HG03097 (cell line): Measurements from ENCODE around the gene PRMT5.
A peak's percentile ranks its signal among the peaks of the same experiment; 100 is the strongest.
"Not testable (repeated sequence)": the region's sequence is repeated elsewhere in the genome, so short reads cannot be mapped to it uniquely, and the experiment has no call there.

Source experiments
- ATAC-seq: cut with Tn5 transposase; IDR thresholded peaks from one replicate; pipeline ENCODE4 v1.9.1; 2021; ENCODE audit not compliant: unreplicated experiment, low FRiP score

PRMT5 gene

DNA sequence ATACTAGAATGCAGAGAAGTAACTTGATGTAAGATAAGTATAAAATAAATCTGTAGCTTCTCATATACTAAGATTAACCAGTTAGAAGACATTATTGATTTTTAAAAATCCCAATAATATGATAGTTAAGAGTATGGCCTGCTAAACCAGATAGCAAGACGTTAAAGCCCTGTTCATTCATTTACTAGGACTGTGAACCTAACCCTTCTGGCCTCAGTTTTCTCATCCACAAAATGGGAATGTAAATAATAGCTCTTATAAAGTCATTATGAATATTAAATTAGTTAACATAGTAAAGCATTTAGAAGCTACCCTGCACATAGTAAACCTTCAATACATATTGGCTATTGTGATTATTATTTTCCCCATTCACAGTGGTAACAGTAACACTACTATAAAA, 6.0 kb upstream of the PRMT5 start:
- no peak for ATAC-seq

DNA sequence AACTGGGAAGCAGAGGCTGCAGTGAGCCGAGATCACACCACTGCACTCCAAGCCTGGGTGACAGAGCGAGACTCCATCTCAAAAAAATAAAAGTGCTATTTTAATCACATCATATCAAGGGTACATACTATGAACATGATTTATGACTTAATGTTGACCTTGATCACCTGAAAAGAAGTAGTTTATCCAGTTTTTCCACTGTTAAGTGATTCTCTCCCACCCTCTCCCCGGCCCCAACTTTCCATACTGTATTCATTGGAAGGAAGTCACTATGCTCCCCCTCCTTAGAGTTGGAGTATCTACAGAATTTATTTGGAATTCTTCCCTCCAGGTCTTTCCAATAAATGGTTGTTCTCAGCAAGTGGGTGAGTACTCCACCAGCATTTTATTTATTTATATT, 3.0 kb upstream of the PRMT5 start:
- no peak for ATAC-seq

DNA sequence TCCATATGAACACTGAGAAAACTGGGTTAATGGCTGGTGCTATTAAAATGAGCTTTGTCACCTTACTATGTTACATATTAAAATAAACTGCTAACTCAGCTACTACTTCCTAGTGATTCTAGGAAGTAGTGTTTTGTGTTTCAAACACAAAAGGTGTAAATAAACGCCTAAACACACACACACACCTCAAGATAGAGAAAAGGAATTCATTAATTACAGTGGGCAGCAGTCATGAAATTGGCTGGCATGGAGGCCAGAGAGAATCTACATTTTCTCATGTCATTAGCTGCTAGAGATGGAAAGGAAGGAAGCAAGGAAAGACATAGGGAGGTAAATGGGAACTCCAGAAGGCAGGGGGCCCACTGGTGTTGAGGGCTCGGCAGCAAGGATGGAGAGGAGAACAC, 787 bp upstream of the PRMT5 start:
- peak; percentile 7 for ATAC-seq

DNA sequence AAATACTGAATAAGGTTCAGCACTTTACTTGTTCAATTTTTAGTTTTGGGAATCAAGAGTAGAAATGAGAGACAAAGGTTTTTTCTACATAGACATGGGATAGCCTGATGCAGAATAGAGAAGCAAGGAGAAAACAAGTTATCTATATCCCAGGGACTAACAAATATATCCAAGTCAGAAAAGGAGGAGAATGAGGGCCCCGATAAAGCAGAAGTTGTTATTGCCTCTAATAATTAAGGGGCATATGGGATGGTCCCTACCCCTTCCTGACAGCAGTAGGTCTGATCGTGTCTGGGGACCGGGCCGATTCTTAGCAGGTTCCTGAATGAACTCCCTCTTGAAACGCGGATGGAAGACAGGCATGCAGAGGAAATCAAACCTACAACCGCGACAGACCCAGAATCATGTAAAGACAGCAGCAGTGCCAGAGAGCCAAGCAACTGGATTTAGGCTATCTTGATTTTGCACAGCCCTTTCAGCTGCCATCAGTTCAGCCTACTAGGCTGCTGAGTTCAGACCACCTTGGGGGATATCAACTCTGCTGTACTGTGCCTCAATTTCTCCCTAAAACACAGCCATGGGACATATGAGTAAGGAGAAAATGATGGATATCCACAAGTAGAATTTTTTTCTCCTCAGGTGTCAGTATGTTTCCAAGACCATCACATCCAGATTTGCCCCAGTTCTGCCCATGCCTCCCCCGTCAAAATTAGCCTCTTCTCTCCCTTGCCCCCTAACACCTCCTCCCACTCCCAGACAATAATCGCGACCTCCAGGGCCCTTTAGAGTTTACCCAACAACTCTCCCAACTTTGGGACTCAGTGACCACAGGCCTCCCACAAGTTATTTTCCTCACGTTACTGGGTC, 706 bp downstream of the PRMT5 start:
- ATAC-seq = no peak

DNA sequence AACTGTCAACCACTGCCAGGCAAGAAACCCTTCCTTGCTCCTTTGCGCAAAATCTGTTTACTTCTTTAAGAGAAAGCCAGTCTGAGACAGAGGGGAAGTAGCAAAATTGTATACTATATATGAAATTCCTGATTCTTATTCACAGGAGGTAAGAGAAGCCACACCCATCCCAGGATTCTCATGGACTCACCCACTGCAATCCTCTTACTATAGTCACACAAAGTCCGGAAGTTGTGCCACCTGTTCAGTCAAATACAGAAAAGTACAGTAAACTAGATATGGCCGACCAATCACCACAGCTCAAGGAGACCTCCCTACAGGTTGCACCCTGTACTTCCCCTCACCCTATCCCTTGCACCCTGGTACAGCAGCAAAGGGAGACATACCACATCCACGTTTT, 2.9 kb downstream of the PRMT5 start:
- no peak for ATAC-seq

DNA sequence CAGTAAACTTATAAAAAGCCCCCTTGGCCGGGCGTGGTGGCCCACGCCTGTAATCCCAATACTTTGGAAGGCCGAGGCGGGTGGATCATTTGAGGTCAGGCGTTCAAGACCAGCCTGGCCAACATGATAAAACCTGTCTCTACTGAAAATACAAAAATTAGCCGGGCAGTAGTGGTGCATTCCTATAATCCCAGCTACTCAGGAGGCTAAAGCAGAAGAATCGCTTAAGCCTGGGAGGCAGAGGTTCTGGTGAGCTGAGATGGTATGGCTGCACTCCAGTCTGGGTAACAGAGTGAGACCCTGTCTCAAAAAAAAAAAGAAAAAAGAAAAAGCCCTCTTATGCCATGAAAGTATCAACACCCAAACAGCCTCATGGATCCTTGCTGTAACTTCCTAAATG, 3.7 kb downstream of the PRMT5 start:
- ATAC-seq = no peak

DNA sequence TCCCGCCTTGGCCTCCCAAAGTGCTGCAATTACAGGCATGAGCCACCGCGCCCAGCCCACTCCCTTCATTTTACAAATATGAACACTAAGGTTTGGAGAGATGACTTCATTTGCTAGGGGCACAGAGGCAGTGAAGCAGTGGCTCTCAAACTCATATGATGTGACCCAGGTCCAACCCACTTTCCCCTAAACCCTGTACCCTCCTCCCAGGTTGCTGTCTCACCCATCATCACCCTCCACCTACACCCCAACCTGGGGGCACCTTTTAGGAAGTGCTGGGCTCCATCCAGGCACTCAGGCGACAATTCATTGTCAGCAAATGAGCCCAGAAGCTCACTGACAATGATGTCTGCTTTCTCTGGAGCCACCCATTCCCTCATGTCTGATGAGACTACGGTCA, 5.4 kb downstream of the PRMT5 start:
- ATAC-seq = no peak

DNA sequence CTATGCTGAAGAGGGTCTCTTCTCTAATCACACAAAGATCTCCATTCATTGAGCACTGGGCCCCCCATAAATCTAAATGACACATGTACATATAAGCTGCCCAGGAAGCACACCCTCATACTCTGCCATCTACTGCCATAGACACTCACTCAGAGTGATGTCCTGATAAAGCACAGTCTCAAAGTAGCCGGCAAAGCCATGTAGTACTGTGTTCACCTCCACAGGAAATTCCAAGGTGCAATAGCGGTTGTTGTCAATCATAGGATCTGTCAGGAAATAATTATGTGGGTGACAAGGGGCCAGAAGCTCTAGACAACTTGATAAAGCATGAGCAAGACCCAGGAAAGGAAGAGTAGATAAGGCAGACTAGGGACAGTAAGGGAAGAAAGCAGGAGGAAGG, 6.9 kb downstream of the PRMT5 start:
- ATAC-seq = no peak

DNA sequence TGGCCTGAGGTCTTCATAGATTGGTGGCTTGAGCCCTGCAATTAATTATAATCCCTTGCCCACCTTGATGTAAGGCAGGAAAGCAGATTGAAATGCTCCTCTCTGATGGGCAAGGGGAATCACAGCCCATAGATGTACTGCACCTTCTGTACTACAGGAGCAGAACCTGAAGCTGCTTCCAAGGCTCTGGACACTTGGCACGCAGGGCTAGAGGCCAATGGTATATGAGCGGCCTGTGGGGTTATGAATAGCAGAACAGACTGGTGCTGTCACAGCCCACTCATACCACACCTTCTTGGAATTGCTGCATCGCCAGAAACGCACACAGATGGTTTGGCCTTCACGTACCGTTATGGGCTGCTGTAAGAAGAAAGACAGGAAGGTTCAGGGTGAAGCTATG, 8.5 kb downstream of the PRMT5 start:
- no peak for ATAC-seq

DNA sequence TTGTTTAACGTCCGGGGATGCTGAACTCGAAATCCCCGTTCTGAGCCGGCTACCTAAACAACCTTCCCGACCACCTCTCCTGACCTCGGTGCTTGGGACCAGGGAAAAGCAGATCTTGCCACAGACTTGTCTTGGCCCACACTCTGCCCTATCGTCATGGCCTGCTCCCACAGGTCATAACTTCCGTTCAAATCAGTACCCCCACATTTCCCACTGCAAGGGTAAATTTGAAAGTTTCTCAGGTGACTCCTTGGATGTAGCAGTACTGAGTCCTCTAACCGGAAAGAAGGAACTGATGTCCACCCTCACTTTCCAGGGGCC, 9.6 kb downstream of the PRMT5 start:
- no peak for ATAC-seq

DNA sequence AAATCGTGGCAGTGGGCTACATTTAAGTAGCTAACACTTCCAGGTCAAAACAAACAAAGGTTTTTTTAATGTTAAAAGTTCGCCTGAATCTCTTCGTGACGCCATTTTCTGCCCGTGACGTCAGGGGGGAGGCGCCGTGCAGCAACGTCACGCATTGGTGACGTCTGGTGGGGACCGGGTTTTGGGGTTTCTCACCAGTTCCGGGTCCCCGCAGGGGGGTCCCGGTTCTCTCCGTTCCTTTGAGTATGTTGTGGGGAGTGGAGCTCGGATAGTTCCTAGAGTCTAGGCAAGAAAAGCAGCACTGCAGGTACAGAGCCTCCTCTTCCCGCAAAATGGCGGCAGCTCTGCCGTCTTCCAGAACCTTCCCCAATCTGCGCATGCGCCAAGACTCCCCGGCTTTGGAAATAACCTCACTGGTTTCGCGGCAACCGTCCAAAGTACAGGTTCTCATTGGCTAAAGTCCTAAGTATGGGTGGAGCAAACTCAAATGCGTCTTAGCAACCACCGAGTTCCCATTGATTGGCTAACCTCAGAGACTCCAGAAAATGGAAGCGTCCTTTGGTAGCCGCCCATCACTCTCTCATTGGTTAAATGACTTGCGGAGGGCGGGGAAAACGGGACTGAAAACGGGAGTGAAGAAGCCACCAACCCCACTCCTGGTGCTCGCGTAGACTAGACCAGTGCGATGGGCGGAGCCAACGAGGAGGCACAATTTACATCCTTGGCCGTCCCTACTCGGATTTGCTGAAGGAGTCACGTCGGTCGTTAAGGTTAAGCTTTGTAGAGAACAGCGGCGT, 10.2 kb downstream of the PRMT5 start, which contains the start of gene RBM23:
Gene RBM23 (minus strand): TSS at position 346 of the 797 bp plus-strand sequence.
- ATAC-seq = peak; percentile 92

DNA sequence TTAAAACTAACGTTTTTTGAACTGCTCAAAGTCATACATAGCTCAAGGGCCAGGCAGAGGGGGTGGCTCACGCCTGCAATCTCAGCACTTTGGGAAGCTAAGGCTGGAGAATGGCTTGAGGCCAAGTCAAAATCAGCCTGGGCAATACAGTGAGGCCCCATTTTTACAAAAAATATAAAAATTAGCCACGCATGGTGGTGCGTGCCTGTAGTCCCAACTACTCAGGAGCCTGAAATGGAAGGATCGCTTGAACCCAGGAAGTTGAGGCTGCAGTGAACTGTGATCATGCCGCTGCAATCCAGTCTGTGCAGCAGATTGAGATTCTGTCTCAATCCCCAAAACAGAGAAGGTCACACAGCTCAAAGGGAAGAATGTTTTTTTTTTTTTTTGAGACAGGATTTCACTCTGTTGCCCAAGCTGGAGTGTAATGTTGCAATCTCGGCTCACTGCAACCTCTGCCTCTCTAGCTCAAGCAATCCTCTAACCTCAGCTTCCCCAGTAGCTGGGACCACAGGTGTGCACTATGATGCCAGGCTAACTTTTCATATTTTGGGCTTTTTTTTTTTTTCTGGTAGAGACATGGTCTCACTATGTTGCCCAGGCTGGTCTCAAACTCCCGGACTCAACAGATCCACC, 13.2 kb downstream of the PRMT5 start:
- no peak for ATAC-seq

DNA sequence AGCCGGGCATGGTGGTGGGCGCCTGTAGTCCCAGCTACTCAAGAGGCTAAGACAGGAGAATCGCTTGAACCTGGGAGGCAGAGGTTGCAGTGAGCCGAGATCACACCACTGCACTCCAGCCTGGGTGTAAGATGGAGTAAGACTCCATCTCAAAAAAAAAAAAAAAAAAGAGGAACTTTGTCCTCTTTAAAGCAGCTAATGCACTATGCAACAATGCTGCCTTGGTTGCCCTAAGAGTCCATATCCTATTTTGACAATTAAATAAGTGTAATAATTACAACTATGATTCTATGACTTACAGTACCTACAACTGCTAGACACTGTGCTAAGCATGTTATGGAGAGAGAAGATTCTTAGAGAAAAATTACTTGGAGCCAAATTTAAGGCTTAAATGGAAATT, 14.3 kb downstream of the PRMT5 start:
- ATAC-seq = not testable (repeated sequence)

DNA sequence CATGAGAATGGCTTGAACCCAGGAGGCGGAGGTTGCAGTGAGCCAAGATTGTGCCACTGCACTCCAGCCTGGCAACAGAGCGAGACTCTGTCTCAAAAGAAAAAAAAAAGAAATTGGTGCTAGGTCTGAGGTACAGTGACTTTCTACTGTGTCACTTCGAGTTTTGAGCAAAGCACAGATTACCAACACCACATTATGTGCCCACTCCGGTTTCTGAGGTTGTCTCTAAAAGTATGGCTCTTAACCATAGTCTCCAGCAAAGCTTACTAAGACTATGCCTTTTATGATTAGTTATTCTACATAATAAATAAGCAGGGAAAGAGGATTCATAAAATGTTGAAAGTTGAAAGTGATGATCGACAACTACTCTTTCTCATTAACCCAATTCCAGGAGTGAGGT, 18.3 kb downstream of the PRMT5 start:
- no peak for ATAC-seq

DNA sequence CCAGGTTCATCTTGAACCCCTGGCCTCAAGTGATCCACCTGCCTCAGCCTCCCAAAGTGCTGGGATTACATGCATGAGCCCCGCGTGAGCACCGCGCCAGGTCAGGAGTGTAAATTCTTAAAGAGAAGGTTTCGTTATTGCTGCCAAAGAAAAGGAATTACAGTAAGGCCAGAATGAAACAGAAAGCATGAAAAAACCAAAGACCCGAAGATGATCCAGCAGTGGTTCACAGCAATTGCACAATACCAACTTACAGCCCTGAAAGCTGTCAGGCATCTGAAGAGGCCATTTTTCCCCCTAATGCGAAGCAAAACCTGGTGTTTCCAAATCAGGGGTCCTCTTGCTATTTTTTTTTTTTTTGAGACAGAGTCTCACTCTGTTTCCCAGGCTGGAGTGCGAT, 20.6 kb downstream of the PRMT5 start:
- no peak for ATAC-seq

DNA sequence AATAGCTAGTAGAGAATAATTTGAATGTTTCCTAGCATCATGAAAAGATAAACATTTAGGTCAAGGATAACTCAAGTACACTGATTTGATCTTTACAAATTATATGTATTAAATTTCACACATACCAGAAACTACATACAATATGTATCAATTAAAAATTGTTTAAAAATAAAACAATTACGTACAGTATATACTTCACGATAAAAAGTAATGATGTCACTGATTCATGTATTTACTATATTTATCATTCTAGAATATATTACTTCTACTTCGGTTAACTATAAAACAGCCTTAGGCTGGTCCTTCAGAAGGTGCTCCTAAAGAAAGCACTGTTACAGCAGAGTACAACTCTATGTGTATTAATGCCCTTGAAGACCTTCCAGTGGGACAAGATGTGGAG, 21.7 kb downstream of the PRMT5 start:
- no peak for ATAC-seq

DNA sequence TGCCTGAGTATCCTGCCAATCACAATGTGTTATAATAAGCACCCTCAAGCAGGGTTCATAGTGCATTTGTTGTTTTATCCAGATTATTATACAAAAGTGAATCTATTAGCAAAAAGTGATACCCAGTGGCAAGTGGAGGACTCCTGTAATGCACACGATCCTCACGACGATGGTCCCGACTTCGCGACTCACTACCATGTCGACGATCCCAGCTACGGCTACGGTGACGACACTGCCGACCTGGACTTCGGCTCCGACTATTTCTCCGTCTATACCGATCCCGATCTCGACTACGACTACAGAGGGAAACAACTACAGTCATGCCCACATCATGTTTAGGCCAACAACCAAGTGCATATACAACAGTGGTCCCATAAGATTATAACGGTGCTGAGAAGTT, 23.1 kb downstream of the PRMT5 start:
- no peak for ATAC-seq

DNA sequence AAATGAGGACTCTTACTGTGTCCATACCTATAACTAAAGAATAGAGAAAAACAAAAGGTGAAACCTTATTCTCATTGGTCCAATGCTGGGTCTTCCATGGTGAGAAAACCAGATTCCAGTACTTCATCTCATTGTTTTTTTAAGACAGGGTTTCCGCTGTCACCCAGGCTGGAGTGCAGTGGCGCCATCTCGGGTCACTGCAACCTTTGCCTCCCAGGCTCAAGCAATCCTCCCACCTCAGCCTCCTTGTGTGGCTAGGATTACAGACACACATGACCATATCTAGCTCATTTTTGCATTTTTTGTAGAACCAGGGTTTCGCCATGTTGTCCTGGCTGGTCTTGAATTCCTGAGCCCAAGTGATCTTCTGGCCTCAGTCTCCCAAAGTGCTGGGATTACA, 23.5 kb downstream of the PRMT5 start:
- no peak for ATAC-seq

DNA sequence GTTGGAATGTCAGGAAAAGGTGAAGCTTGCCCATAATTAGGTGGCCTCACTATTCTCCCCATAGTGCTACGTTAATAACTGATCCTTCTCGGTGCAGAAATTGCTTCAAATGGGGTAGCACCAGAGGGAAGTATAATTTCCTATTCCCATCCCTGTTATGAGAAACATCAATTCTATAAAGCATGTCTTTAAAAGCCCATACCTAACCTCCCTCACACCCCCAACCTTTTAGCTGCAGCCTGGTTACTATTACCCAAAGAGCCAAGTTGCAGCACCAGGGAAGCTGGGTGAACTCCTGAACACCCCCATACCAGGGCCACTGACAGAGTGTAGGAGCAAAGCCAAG, 25.5 kb downstream of the PRMT5 start:
- ATAC-seq = no peak

DNA sequence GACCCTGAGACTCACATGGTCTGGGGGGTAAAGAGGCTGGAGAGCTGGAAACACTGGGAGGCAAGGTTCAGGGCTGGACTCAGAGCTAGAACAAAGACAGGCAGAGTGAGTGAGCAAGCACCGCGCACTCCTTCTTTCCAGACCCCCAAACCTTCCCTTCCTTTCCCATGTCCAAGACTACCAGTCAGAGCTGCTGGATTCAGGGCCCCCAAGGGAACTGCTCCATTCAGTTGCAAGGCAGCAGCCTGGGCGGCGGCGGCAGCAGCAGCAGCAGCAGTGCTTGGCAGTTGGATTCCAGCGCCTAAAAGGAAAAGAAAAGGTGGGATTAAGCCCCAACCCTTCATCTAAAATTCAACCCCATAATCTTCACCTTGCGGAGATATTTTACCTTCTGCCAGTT, 27.4 kb downstream of the PRMT5 start:
- ATAC-seq = no peak

DNA sequence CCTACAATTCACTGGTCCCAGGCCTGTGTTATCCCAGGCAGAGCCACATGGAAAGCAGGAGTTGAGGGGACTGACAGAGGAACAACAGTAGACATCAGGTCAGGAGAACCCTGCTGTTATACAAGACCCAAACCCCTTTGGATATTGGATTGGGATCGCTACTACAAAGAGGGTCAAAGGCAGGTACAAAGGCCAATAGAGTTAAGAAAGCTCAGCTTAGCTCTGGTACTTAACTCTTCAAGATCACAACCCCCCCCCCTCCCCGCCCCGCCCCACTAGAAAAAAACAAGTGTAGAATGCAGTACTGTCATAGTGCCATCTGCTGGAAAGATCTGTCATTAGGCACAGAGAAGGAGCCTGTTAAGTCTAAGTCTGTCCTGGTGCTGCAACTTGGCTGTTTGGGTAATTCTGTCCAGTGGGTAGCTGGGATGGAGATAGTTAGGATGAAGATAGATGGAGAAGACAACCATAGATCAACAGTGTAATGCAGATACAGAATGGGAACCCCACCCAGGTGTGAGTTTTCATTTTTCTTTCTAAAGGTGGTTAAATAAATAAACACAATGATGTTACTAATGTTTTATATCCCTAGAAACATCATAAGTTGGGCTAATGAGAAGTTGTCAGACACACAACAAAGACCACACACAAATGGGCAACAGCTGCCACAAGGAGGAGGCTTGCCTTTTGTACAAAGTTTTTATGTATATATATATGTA, 28.9 kb downstream of the PRMT5 start:
- no peak for ATAC-seq
